HepG2 (cell line): ENCODE measurements around the gene SFTA2. TPM values are rescaled to one million over a fixed set of nuclear protein-coding genes. Genes with fewer than 3 reads are reported as not detected.
"Not testable (repeated sequence)": the region's sequence is repeated elsewhere in the genome, so short reads cannot be mapped to it uniquely, and the experiment has no call there.

Source experiments
- ATAC-seq: fragments of 200-7000 bp; cut with Tn5 transposase; 3 replicates; pipeline ENCODE4 v1.9.1; 2020; ENCODE audit warnings: mild to moderate bottlenecking, moderate library complexity
- BruUV-seq: library from RNA; stranded (reverse); fragments of 400-500 nt; replicated peaks from 2 replicates; lab custom pipeline; 2021; lab: Mats Ljungman, UMichigan
- CTCF ChIA-PET: fragments of 300-600 bp; formaldehyde crosslinking; extraction: SDS; loops from one replicate; lab custom pipeline; 2021; ENCODE audit warnings: low total read pairs, inconsistent platforms, low intra/inter-chr PET ratio; lab: Yijun Ruan, JAX
- POLR2A ChIA-PET: fragments of 350-600 bp; sonication (Branson Sonifier 250); formaldehyde crosslinking; loops from one replicate; lab custom pipeline; 2020; ENCODE audit warnings: antibody characterized with exemption, inconsistent platforms; lab: Yijun Ruan, JAX
- DNase-seq: peaks from one replicate; pipeline ENCODE4 v3.0.0-alpha.2; 2015; ENCODE audit warnings: low spot score
- FAIRE-seq: peaks from 3 replicates; lab custom pipeline; 2011; peaks lifted over from hg19 to GRCh38; lab: Jason Lieb, UNC
- H2AFZ ChIP-seq: one replicate; pipeline ENCODE4 v1.6.1; 2011; ENCODE audit warnings: low read length, inconsistent platforms
- H3K27ac ChIP-seq: fragments of 300-600 bp; 3 replicates; pipeline ENCODE4 v1.8.0; 2011; ENCODE audit warnings: mixed run types, mild to moderate bottlenecking, mixed read lengths, low read length, inconsistent platforms; ENCODE audit not compliant: insufficient read depth; ENCODE audit errors: extremely low read length
- H3K27me3 ChIP-seq, 2 experiments: fragments of 200-600 bp in 1 of 2; 2 replicates in 1 of 2; 3 replicates in 1 of 2; pipeline versions ENCODE4 v1.6.0 to v1.8.0; 2011; ENCODE audit warnings: low read length in 2 of 2, mild to moderate bottlenecking in 2 of 2, moderate library complexity in 2 of 2, inconsistent platforms in 1 of 2; ENCODE audit not compliant: insufficient read depth in 2 of 2, control insufficient read depth in 1 of 2
- H3K36me3 ChIP-seq, 2 experiments: fragments of 200-600 bp in 1 of 2; replicated peaks in 1 of 2; 2 replicates in 1 of 2; 3 replicates in 1 of 2; pipeline versions ENCODE4 v1.5.1 to v1.8.0; 2011; ENCODE audit warnings: low read length in 2 of 2, inconsistent platforms in 1 of 2; ENCODE audit not compliant: insufficient read depth in 2 of 2, control insufficient read depth in 1 of 2
- H3K4me1 ChIP-seq: 2 replicates; pipeline ENCODE4 v1.5.1; 2012; ENCODE audit warnings: low read length, inconsistent platforms; ENCODE audit not compliant: insufficient read depth
- H3K4me2 ChIP-seq: 2 replicates; pipeline ENCODE4 v1.6.0; 2011; ENCODE audit warnings: low read depth, low read length, inconsistent platforms
- H3K4me3 ChIP-seq, 3 experiments: fragments of 200-600 bp in 1 of 3; sonication (generic), shearing (Covaris generic) in 1 of 3; replicated peaks in 1 of 3; 2 replicates each; pipeline ENCODE4 v1.5.1; 2011 to 2016; ENCODE audit warnings: low read length in 3 of 3, inconsistent platforms in 2 of 3, low read depth in 2 of 3, mild to moderate bottlenecking in 2 of 3, control low read depth in 1 of 3, mixed read lengths in 1 of 3; ENCODE audit not compliant: insufficient read depth in 1 of 3
- H3K79me2 ChIP-seq: one replicate; pipeline ENCODE4 v1.6.1; 2011; ENCODE audit warnings: low read length, inconsistent platforms; ENCODE audit not compliant: insufficient read depth
- H3K9ac ChIP-seq: 2 replicates; pipeline ENCODE4 v1.6.0; 2011; ENCODE audit warnings: mild to moderate bottlenecking, low read depth, low read length, inconsistent platforms; ENCODE audit not compliant: insufficient read depth
- H3K9me3 ChIP-seq: 2 replicates; pipeline ENCODE4 v1.5.1; 2012; ENCODE audit warnings: mild to moderate bottlenecking, low read length
- H4K20me1 ChIP-seq: 2 replicates; pipeline ENCODE4 v1.6.0; 2011; ENCODE audit warnings: inconsistent platforms, mild to moderate bottlenecking, low read length, moderate library complexity; ENCODE audit not compliant: insufficient read depth
- GATAD1 ChIP-seq: IDR thresholded peaks from 2 replicates; pipeline ENCODE4 v1.6.1; 2016; ENCODE audit warnings: missing genetic modification reagents, missing compliant biosample characterization
- POLR2G ChIP-seq: fragments of 200-400 bp; formaldehyde crosslinking; IDR thresholded peaks from 2 replicates; pipeline ENCODE4 v1.6.1; 2018; ENCODE audit warnings: mild to moderate bottlenecking, low read depth, low read length, moderate library complexity
- SOX6 ChIP-seq, 2 experiments: fragments of 450-650 bp in 1 of 2; sonication (generic) in 1 of 2; formaldehyde crosslinking in 1 of 2; IDR thresholded peaks; 2 replicates each; pipeline versions ENCODE4 v1.4.0 to v1.6.1; 2017 to 2020; ENCODE audit warnings: antibody characterized with exemption in 1 of 2, mild to moderate bottlenecking in 1 of 2, missing genetic modification reagents in 1 of 2
- WGBS: methylation state at CpG from one replicate; pipeline ENCODE4 v1.1.6; 2017; ENCODE audit warnings: low lambda C conversion rate; 5-methylcytosine and 5-hydroxymethylcytosine counted together
- in situ Hi-C: cut with HindIII; loops from 2 replicates; pipeline ENCODE4 v1.10.0; 2017; ENCODE audit warnings: low pct_unique_long_range_greater_than_20kb; ENCODE audit not compliant: extremely low pct_ligation_motif_present
- intact Hi-C: fragments of 100-400 bp; cut with micrococcal nuclease; formaldehyde crosslinking; loops from one replicate; pipeline ENCODE4 v1.10.0; 2022; ENCODE audit not compliant: unreplicated experiment
- polyA plus RNA-seq, 8 experiments: library from polyadenylated mRNA; depleted of rRNA in 3 of 8; stranded (reverse) in 7 of 8; unstranded in 1 of 8; fragments of >200 nt; fragmentation: Illumina TruSeq in 4 of 8; extraction: Trizol in 4 of 8; gene quantifications; 2 replicates each; pipeline versions ENCODE4 v1.2.1 to v1.2.3, GENCODE V29; 2011 to 2016; ENCODE audit warnings: low read depth in 4 of 8, missing spikeins in 1 of 8, mixed read lengths in 1 of 8; ENCODE audit not compliant: insufficient read depth in 1 of 8
- total RNA-seq, 5 experiments: library from RNA; depleted of rRNA; stranded (reverse); fragments of >200 nt; fragmentation: Illumina TruSeq; extraction: Trizol; gene quantifications; 2 replicates each; pipeline ENCODE4 v1.2.3, GENCODE V29; 2016; ENCODE audit warnings: low read depth in 1 of 5

The SFTA2 gene
- total and polyA plus RNA-seq, 2 of the 13 experiments (the other 11 are each of a cell fraction or from before 2014, with no cell fraction given), result not detected

DNA sequence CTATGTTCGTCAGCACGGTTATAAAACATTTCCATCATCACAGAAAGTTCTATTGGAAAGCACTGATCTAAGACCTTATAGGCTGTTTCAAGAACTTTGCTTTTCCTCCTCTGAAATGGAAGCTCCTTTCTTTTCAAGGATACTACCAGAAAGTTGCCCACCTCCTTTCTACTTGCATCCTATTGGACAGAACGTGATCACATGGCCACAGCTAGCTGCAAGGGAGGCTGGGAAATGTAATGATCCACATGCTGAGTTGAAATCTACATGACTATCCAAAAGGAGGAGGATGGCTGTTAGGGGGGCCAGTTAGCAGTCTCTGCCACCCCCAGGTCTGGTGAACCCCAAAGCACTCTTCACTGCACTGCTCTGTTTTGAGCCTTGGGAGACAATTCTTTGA is 3.3 kb downstream of the SFTA2 start:
- no peaks in the 10 kb centered on the region for H3K9me3 ChIP-seq
- FAIRE-seq (no peak), ATAC-seq (no peak)
- H2AFZ ChIP-seq, result no peak overlapping the region
- peaks cover under 1 to 15% of the 10 kb centered on the region in 2 experiments; a peak in 2 of 5 replicates for H3K27me3 ChIP-seq
- 90% methylated on average over 3 of the region's 3 CpGs for WGBS
- H3K4me2 ChIP-seq, result no peak overlapping the region
- TF ChIP-seq POLR2G (0 out of 2 replicates have a peak, but pooled peaks have one; percentile 34), SOX6 (IDR thresholded peaks at IDR 0.05) (no peak), SOX6 (CRISPR knock-in tag; IDR thresholded peaks at IDR 0.05) (no peak), GATAD1 (no peak)
- TF ChIP-seq, all 625 proteins: peak for 1
- intact Hi-C loops (no loop called here), in situ Hi-C loops (no loop called here)
- ChIA-PET CTCF (no interaction called here), POLR2A (no interaction called here)
- no peak overlapping the region for H3K4me3 ChIP-seq
- BruUV-seq, result no TSS peak
- no peak overlapping the region for H3K9ac ChIP-seq
- no peak for DNase-seq
- no peaks in the 10 kb centered on the region for H4K20me1 ChIP-seq
- H3K79me2 ChIP-seq, result no peaks in the 10 kb centered on the region
- no peak overlapping the region for H3K27ac ChIP-seq
- no peaks in the 10 kb centered on the region for H3K4me1 ChIP-seq
- H3K36me3 ChIP-seq, result peaks cover 10 to 22% of the 10 kb centered on the region in 2 experiments; a peak in 4 of 5 replicates

DNA sequence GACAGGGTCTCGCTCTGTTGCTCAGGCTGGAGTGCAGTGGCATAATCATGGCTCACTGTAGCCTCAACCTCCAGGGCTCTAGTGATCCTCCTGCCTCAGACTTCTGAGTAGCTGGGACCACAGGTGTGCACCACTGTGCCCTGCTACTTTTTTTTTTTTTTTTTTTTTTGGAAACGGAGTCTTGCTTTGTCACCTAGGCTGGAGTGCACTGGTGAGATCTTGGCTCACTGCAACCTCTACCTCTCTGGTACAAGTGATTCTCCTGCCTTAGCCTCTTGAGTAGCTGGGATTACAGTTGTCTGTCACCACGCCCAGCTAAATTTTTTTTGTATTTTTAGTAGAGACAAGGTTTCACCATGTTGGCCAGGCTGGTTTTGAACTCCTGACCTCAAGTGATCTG is 4.9 kb downstream of the SFTA2 start:
- intact Hi-C loops, CTCF ChIA-PET, FAIRE-seq: not testable (repeated sequence)

More for the DNA sequence above, 4.9 kb downstream of the SFTA2 start:
- Histone ChIP-seq H3K36me3 (peaks cover 22 to 38% of the 10 kb centered on the region in 2 experiments), H3K27me3 (peaks cover 0 to 10% of the 10 kb centered on the region in 2 experiments; a peak in 1 of 5 replicates)
- H2AFZ ChIP-seq, BruUV-seq, ATAC-seq, H3K4me3 ChIP-seq, H3K27ac ChIP-seq, H3K9ac ChIP-seq, in situ Hi-C loops, H3K4me2 ChIP-seq, H4K20me1 ChIP-seq, DNase-seq, H3K79me2 ChIP-seq, H3K4me1 ChIP-seq, H3K9me3 ChIP-seq: not testable (repeated sequence)
- WGBS, result 96% methylated on average over 3 of the region's 3 CpGs
- POLR2A ChIA-PET, result interaction anchor here (1.4 kb wide), 1 partner anchor 13 kb away, joined by 3 read pairs; the partner anchor contains the start of gene VARS2
